KMS-11 (cell line): ENCODE measurements around the gene LRRC74A.
A peak's percentile ranks its signal among the peaks of the same experiment; 100 is the strongest.

Experiments used
- H2AFZ ChIP-seq: fragments of 200-600 bp; sonication (generic); 2 replicates; pipeline ENCODE4 v1.6.1; 2016; ENCODE audit warnings: antibody characterized with exemption, mixed run types, low read depth
- H3K27ac ChIP-seq: fragments of 200-600 bp; sonication (generic); 2 replicates; pipeline ENCODE4 v1.6.1; 2016; ENCODE audit warnings: mild to moderate bottlenecking, mixed run types
- H3K27me3 ChIP-seq: fragments of 200-600 bp; sonication (generic); 2 replicates; pipeline ENCODE4 v1.6.1; 2017; ENCODE audit warnings: mild to moderate bottlenecking, low read depth, mixed run types, moderate library complexity; ENCODE audit not compliant: insufficient read depth
- H3K36me3 ChIP-seq: fragments of 200-600 bp; sonication (generic); 2 replicates; pipeline ENCODE4 v1.6.1; 2017; ENCODE audit warnings: mild to moderate bottlenecking, mixed run types; ENCODE audit not compliant: insufficient read depth
- H3K4me1 ChIP-seq: fragments of 200-600 bp; sonication (generic); 2 replicates; pipeline ENCODE4 v1.6.1; 2016; ENCODE audit warnings: mild to moderate bottlenecking, low read depth, mixed run types; ENCODE audit not compliant: poor library complexity, severe bottlenecking
- H3K4me2 ChIP-seq: fragments of 200-600 bp; sonication (generic); 2 replicates; pipeline ENCODE4 v1.7.0; 2016; ENCODE audit warnings: mild to moderate bottlenecking, mixed run types
- H3K4me3 ChIP-seq: fragments of 200-600 bp; sonication (generic); IDR thresholded peaks from 2 replicates; pipeline ENCODE4 v1.6.1; 2017; ENCODE audit warnings: low read depth, low read length, mixed read lengths; ENCODE audit not compliant: insufficient read depth
- H3K79me2 ChIP-seq: fragments of 200-600 bp; sonication (generic); 2 replicates; pipeline ENCODE4 v1.6.1; 2016; ENCODE audit warnings: low read depth, mixed run types; ENCODE audit not compliant: insufficient read depth
- H3K9ac ChIP-seq: fragments of 200-600 bp; sonication (generic); 2 replicates; pipeline ENCODE4 v1.6.1; 2016; ENCODE audit warnings: mild to moderate bottlenecking, mixed run types
- H4K20me1 ChIP-seq: fragments of 200-600 bp; sonication (generic); 2 replicates; pipeline ENCODE4 v1.6.1; 2016; ENCODE audit warnings: mild to moderate bottlenecking, mixed run types; ENCODE audit not compliant: insufficient read depth
- CTCF ChIP-seq: fragments of 200-600 bp; sonication (generic); conservative IDR thresholded peaks from 2 replicates; pipeline ENCODE4 v1.6.1; 2017; ENCODE audit warnings: low read depth, mild to moderate bottlenecking, antibody characterized with exemption, low read length, moderate library complexity, mixed read lengths

The LRRC74A gene

DNA sequence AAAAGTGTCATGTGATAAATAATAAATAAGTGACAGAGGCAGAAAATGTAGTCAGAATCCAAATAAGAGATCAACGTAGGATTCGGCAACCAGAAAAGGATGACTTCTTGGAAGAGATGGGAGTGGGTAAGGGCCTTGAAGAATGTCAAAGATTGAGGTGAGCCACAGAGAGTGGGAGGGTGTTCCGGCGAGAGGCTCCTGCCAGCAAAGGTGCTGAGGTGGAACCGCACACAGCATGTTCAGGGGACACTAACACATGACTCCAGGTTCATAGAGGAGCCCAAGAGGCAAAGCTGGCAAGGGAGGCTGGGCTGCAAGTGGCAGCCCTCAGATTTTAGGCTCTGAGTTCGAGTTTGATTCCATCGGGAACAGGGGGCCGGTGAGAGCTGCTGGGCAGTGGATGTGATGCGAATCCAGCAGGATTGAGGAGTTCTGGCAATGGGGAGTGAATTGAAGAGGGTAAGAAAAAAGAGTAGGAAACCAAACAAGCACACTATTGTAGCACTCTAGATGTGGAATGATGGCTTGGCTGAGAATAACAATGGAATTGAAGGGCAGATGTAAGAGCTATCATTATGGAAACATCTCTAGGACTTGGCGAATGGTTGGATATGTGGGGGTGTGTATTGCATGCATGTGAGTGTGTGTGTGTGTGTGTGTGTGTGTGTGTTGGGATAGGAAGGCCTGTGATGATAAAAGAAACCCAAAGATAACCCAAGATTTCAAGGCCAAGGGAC lies 36.5 kb downstream of the LRRC74A start:
- H3K27ac ChIP-seq = peak overlapping the region; percentile 94; the same call in 1 of the 2 replicates
- peak overlapping the region; percentile 46; the same call in 1 of the 2 replicates for H3K4me2 ChIP-seq
- no peaks in the 10 kb centered on the region for H3K36me3 ChIP-seq
- no peaks in the 10 kb centered on the region for H3K27me3 ChIP-seq
- H3K4me1 ChIP-seq = peaks cover 35% of the 10 kb centered on the region
- H4K20me1 ChIP-seq = no peaks in the 10 kb centered on the region
- no peaks in the 10 kb centered on the region for H3K79me2 ChIP-seq
- TF ChIP-seq CTCF = no peak
- no peak overlapping the region for H2AFZ ChIP-seq
- H3K9ac ChIP-seq = no peak overlapping the region
- no peak overlapping the region for H3K4me3 ChIP-seq

DNA sequence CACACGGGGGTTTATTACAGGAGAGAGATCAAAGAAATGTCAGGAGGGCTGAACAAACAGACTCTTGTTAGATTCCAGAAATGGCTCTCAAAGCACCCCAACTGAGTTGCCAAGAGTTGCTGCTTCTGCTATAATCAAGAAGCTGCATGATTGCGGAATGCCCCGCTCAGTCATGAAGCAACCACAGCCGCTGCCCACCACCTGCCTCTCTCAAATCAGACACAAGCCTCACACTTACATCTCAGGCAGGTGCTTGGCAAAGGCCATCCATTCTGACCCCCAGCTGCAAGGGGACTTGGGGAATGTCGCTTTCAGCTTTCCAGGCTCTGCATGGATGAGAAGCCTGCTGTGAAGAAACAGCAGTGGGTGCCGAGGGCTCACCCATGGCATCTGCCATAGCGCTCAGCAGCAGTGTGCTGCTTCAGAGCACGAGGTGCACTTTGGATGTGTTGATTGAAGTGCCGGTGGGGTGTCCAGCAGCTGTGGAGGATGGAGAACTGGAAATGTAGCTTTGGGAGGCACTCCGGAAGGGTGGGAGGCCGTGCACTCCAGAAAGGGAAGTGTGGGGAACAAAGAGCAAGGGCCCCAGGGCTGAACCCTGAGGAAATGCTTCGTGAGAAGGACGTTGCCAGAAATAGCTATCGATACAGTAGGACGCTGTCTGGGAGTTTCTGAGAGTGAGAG lies 37.7 kb downstream of the LRRC74A start:
- peaks cover 35% of the 10 kb centered on the region for H3K4me1 ChIP-seq
- H3K4me2 ChIP-seq = peak overlapping the region; percentile 46
- H2AFZ ChIP-seq = no peak overlapping the region
- TF ChIP-seq CTCF = no peak
- no peaks in the 10 kb centered on the region for H3K36me3 ChIP-seq
- no peaks in the 10 kb centered on the region for H3K27me3 ChIP-seq
- peak overlapping the region; percentile 67; the same call in 1 of the 2 replicates for H3K9ac ChIP-seq
- H4K20me1 ChIP-seq = no peaks in the 10 kb centered on the region
- no peaks in the 10 kb centered on the region for H3K79me2 ChIP-seq
- H3K27ac ChIP-seq = peak overlapping the region; percentile 94
- no peak overlapping the region for H3K4me3 ChIP-seq

GRCh38 chr14:76866456-76866855 lies 40.2 kb downstream of the LRRC74A start:
- Histone ChIP-seq H3K4me1 (peaks cover 35% of the 10 kb centered on the region), H3K27me3 (no peaks in the 10 kb centered on the region), H3K4me2 (no peak overlapping the region), H3K9ac (no peak overlapping the region), H3K79me2 (no peaks in the 10 kb centered on the region), H3K36me3 (no peaks in the 10 kb centered on the region), H3K4me3 (no peak overlapping the region), H2AFZ (no peak overlapping the region), H3K27ac (no peak overlapping the region), H4K20me1 (no peaks in the 10 kb centered on the region)
- TF ChIP-seq CTCF = no peak

DNA sequence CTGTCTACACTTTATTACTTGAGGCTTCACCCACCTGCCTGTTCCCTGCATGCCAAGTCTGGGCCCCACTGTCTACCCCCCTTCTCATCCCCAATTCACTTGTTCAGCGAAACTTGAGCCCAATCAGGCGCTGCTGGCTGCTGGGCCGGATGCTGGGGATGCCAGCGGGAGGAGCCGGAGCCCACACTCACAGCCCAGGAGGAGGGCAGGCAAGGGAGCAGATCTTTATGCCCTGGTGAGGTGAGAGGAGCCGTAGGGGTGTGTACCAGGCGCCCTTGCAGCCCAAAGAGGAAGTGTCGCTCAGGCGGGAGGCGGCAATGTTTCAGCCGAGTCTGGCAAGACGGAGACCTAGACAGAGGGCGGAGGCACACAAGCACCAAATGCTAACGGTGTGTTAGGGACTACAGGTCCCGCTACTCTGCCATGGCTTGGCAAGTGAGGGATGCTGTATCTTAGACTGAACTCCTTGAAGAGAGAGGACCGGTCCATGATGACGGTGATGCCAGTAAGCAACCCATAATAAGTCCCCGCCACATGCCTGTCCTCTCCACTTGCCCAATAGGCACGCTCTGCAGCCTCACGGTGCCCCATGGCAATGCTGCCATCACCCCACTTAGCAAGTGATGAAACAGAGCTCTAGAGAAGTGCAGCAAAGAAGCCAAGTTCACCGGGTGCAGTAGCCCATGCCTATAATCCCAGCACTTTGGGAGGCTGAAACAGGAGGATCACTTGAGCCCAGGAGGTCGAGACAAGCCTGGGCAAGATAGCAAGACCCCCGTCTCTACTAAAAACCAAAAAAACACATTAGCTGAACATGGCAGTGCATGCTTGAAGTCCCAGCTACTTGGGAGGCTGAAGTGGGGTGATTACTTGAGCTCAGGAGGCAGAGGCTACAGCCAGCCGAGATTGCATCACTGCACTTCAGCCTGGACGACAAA lies 41.6 kb downstream of the LRRC74A start:
- Histone ChIP-seq H3K27me3 (no peaks in the 10 kb centered on the region), H3K4me2 (no peak overlapping the region), H4K20me1 (no peaks in the 10 kb centered on the region), H3K9ac (no peak overlapping the region), H3K4me3 (no peak overlapping the region), H3K79me2 (no peaks in the 10 kb centered on the region), H2AFZ (no peak overlapping the region), H3K27ac (no peak overlapping the region), H3K4me1 (peaks cover 28% of the 10 kb centered on the region), H3K36me3 (no peaks in the 10 kb centered on the region)
- no peak for TF ChIP-seq CTCF
